ENCODE data around the gene TRIM45.

GRCh38 chr1:117122330-117123025 lies 929 bp upstream of the TRIM45 start:
- TF ChIP-seq RAD21 (IDR thresholded peaks at IDR 0.05; ENCODE audit: low read depth): no peak
- TF ChIP-seq CEBPB (IDR thresholded peaks at IDR 0.05): no peak
- no peak for TF ChIP-seq TCF12 (IDR thresholded peaks at IDR 0.05; ENCODE audit: low read depth)
- TF ChIP-seq FOXM1 (IDR thresholded peaks at IDR 0.05; ENCODE audit: borderline replicate concordance, low read depth): no peak
- no peak for TF ChIP-seq NFIC (IDR thresholded peaks at IDR 0.05)
- no peak for TF ChIP-seq EP300 (IDR thresholded peaks at IDR 0.05; ENCODE audit: borderline replicate concordance)
- no peak for TF ChIP-seq EGR1 (IDR thresholded peaks at IDR 0.05)
- no peak for TF ChIP-seq YY1 (IDR thresholded peaks at IDR 0.05; ENCODE audit: low read depth)
- no peak for TF ChIP-seq REST (IDR thresholded peaks at IDR 0.05; ENCODE audit: low read depth)
- no peak for TF ChIP-seq USF1 (IDR thresholded peaks at IDR 0.05)
- no peak for TF ChIP-seq MAX (IDR thresholded peaks at IDR 0.05)
- no peak for TF ChIP-seq CREB1 (IDR thresholded peaks at IDR 0.05; ENCODE audit: low read depth)
